Endothelial cell of umbilical vein (primary cell): ENCODE data around the gene PNPLA3.

ENCODE experiments used
- CTCF ChIP-seq, 2 donors: IDR thresholded peaks; 1 replicate in 1 of 2; 2 replicates in 1 of 2; pipeline ENCODE4 v1.5.1; 2011; ENCODE audit warnings: low read length in 2 of 2, mild to moderate bottlenecking in 2 of 2, moderate library complexity in 2 of 2, control low read depth in 1 of 2, inconsistent platforms in 1 of 2, low read depth in 1 of 2; ENCODE audit not compliant: insufficient read depth in 1 of 2; ENCODE audit errors: extremely low read depth in 1 of 2
- GATA2 ChIP-seq: IDR thresholded peaks from 2 replicates; pipeline ENCODE4 v1.7.0; 2011; ENCODE audit warnings: low read depth, mild to moderate bottlenecking, moderate library complexity, mixed read lengths, low read length; ENCODE audit not compliant: insufficient read length, insufficient read depth
- MAX ChIP-seq: IDR thresholded peaks from 2 replicates; pipeline ENCODE4 v1.6.1; 2011; ENCODE audit not compliant: insufficient read depth, insufficient read length
- MYC ChIP-seq: IDR thresholded peaks from one replicate; pipeline ENCODE4 v1.6.1; 2011; ENCODE audit warnings: mild to moderate bottlenecking, low read depth, low read length
- POLR2A ChIP-seq: IDR thresholded peaks from 2 replicates; pipeline ENCODE4 v1.6.1; 2012; ENCODE audit warnings: low read depth, mild to moderate bottlenecking, control low read depth, low read length
- POLR2AphosphoS5 ChIP-seq: IDR thresholded peaks from 2 replicates; pipeline ENCODE4 v1.6.1; 2012; ENCODE audit warnings: low read depth, mild to moderate bottlenecking, control low read depth, low read length, moderate library complexity; ENCODE audit not compliant: insufficient read depth

- TF ChIP-seq POLR2A (no peak), CTCF (IDR thresholded peaks at IDR 0.05; ENCODE audit: extremely low read depth in 1 of 2, insufficient read depth in 1 of 2, low read depth in 1 of 2, low read length in 2 of 2) (no peak), MYC (no peak), POLR2AphosphoS5 (no peak), MAX (no peak), GATA2 (no peak)
Observed at GRCh38 chr22:43971112-43971511, 47.5 kb downstream of the PNPLA3 start.
